Pancreas (tissue), 10 donors: ENCODE results near the gene LZTS2. TPM values are rescaled to one million over a fixed set of nuclear protein-coding genes. Genes with fewer than 3 reads are reported as not detected.

Experiments used
- ATAC-seq, 4 donors: fragments of 200-7000 bp; cut with Tn5 transposase; one replicate each; pipeline versions ENCODE4 v1.8.0 to v1.9.1; 2020; ENCODE audit warnings: mild to moderate bottlenecking in 4 of 4, moderate library complexity in 4 of 4
- DNase-seq, 6 donors: peaks; one replicate each; pipeline ENCODE4 v3.0.0-alpha.2; 2020
- FAIRE-seq: peaks from 2 replicates; lab custom pipeline; 2012; peaks lifted over from hg19 to GRCh38; lab: Jason Lieb, UNC
- H3K27ac ChIP-seq, 4 donors: fragments of 200-600 bp; sonication (generic); 1 replicate in 3 of 4; 2 replicates in 1 of 4; pipeline versions ENCODE4 v1.5.0 to v1.8.0; 2020
- H3K27me3 ChIP-seq, 4 donors: fragments of 200-600 bp; one replicate each; pipeline ENCODE4 v1.8.0; 2021
- H3K36me3 ChIP-seq, 3 donors: fragments of 200-600 bp; sonication (generic) in 1 of 3; one replicate each; pipeline versions ENCODE4 v1.5.0 to v1.8.0; 2020 to 2021
- H3K4me1 ChIP-seq, 3 donors: fragments of 200-600 bp; one replicate each; pipeline ENCODE4 v1.8.0; 2021
- H3K4me3 ChIP-seq, 4 donors: fragments of 200-600 bp; sonication (generic) in 2 of 4; one replicate each; pipeline versions ENCODE4 v1.5.0 to v1.8.0; 2020 to 2021
- H3K9me3 ChIP-seq, 4 donors: fragments of 200-600 bp; one replicate each; pipeline ENCODE4 v1.8.0; 2021
- CTCF ChIP-seq, 4 donors: fragments of 200-600 bp; sonication (generic) in 3 of 4; IDR thresholded peaks; one replicate each; pipeline versions ENCODE4 v1.5.0 to v1.8.0; 2021; ENCODE audit warnings: antibody characterized with exemption in 4 of 4
- WGBS, 2 donors: extraction: QIAGEN DNeasy Blood & Tissue Kit; methylation state at CpG; one replicate each; pipeline ENCODE4 v1.1.7; 2013; 5-methylcytosine and 5-hydroxymethylcytosine counted together
- intact Hi-C, 3 donors: fragments of 100-400 bp; cut with DNase I; formaldehyde crosslinking; loops; one replicate each; pipeline versions ENCODE4 v1.11.1 to v1.14.2; 2022
- polyA plus RNA-seq, 2 donors: library from polyadenylated mRNA; stranded (reverse); fragments of 200-250 nt; gene quantifications; one replicate each; pipeline ENCODE4 v1.2.3, GENCODE V29; 2013
- total RNA-seq, 6 donors: library from RNA; stranded (reverse); fragmentation: NEBNext Ultra II Directional in 4 of 6; extraction: Animal tissue kit (Norgen Biotek cat#: 25700) in 4 of 6; gene quantifications; one replicate each; pipeline versions ENCODE4 v1.2.1 to v1.2.4, GENCODE V29; 2021 to 2023
- donor health status: healthy with polysubstance abuse.
- donor health status: DM: no; HTN: no; CAD: no; lungs with moderate emphysema.
- donor health status: DM: no; HTN: no; CAD: no.
- donor health status: control.
- donor health status: control.
- donor health status: Bipolar disorder and iron deficiency.
- donor health status: DM: yes; HTN: yes; CAD: no.
- donor health status: DM: no; HTN: no; CAD: no.
- donor health status: DM: no; HTN: no; CAD: no.
- donor health status: DM: yes; HTN: yes; CAD: no.

The LZTS2 gene
- total and polyA plus RNA-seq, 8 donors: 10.5 to 52.2 (median 17.3) TPM

- Histone ChIP-seq H3K4me3 (no peak overlapping the region), H3K9me3 (no peaks in the 10 kb centered on the region), H3K36me3 (peaks cover 0 to 19% (median 6%) of the 10 kb centered on the region in 3 donors), H3K4me1 (peaks cover 0 to 9% (median 8%) of the 10 kb centered on the region in 3 donors), H3K27me3 (no peaks in the 10 kb centered on the region), H3K27ac (no peak overlapping the region)
- intact Hi-C loops: no loop called here
- DNase-seq: no peak
- no peak for ATAC-seq
- FAIRE-seq: no peak
- TF ChIP-seq CTCF (IDR thresholded peaks at IDR 0.05): no peak
- WGBS, 2 donors: 84 to 85% methylated on average over 5 of the region's 5 CpGs
Measured at GRCh38 chr10:100981178-100981772, 18.3 kb upstream of the LZTS2 start.

DNA sequence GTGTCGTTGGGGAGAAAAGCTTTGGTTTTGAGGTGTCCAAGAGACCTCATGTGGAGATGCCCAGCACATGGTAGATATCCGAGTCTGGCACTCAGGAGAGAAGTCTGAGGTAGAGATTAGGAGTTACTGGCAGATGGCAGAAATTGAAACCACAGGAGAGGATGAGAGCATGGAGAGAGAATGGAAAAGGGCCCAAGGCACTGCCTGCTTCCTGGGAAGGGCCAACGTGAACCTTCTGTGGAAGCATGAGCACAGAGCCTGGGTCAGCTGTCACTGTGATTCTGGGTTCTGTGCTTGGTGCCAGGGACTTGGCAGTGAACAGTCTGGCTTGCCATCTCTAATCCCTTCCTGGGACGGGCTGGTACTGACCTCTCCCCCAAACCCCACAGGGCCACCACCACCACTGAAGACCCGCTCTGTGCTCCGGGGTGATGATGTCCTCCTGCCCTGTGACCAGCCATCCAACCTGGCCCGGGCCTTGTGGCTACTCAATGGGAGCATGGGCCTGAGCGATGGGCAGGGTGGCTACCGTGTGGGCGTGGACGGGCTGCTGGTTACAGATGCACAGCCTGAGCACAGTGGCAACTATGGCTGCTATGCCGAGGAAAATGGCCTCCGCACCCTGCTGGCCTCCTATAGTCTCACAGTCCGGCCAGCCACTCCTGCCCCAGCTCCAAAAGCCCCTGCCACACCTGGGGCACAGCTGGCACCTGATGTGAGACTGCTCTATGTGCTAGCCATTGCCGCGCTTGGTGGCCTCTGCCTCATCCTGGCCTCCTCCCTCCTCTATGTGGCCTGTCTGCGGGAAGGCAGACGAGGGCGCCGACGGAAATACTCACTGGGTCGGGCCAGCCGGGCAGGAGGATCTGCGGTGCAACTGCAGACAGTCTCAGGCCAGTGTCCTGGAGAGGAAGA lies 16.4 kb upstream of the LZTS2 start:
- ATAC-seq (no peak), FAIRE-seq (no peak), DNase-seq (peak in 4 of 6 donors; percentile 10 to 75 (median 34))
- intact Hi-C loops: no loop called here
- TF ChIP-seq CTCF (IDR thresholded peaks at IDR 0.05): no peak
- Histone ChIP-seq H3K27me3 (no peaks in the 10 kb centered on the region), H3K4me3 (no peak overlapping the region), H3K36me3 (peaks cover 0 to 18% (median 6%) of the 10 kb centered on the region in 3 donors), H3K27ac (no peak overlapping the region), H3K4me1 (peaks cover 4 to 16% (median 13%) of the 10 kb centered on the region in 3 donors), H3K9me3 (no peaks in the 10 kb centered on the region)
- WGBS, 2 donors: 86 to 88% methylated on average over 24 of the region's 24 CpGs

DNA sequence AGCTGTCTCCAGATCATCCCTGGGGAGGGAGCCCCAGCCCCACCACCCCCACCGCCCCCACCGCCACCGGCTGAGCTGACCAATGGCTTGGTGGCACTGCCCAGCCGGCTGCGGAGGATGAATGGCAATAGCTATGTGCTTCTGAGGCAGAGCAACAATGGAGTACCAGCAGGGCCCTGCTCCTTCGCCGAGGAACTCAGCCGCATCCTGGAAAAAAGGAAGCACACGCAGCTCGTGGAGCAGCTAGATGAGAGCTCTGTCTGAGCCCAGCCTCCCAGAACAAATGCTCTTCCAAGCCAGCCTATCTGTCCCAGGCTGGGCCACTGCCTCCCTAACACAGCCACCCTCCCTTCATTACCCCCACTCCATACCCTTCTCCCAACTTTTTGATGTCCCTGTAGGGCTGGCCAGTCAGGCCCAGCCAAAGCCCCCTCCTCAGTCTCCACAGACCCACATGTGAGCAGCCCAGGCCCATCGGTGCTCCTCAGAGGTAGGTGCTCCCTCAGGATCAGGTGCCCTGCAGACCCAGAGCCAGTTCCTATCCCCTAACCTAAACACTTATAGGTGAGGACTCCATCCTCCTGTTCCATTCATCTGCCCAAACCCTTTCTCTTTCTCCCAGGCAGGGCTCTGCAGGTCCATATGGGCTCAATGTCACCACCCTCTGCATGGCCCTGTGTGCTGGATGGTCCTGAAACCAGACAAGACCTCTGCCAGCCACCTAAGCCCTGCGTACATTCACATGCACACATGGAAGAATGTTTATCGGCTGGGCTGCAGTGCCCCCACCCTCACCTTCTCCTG lies 15.5 kb upstream of the LZTS2 start:
- H3K36me3 ChIP-seq: peaks cover 0 to 9% (median 4%) of the 10 kb centered on the region in 3 donors
- intact Hi-C loops: no loop called here

GRCh38 chr10:100984672-100985177 lies 14.9 kb upstream of the LZTS2 start:
- TF ChIP-seq CTCF (IDR thresholded peaks at IDR 0.05): no peak
- no peaks in the 10 kb centered on the region for H3K9me3 ChIP-seq
- DNase-seq: peak in 2 of 6 donors; percentile 13 to 27
- no peaks in the 10 kb centered on the region for H3K27me3 ChIP-seq
- FAIRE-seq: no peak
- no peak overlapping the region for H3K4me3 ChIP-seq
- H3K27ac ChIP-seq: no peak overlapping the region
- intact Hi-C loops: no loop called here
- H3K4me1 ChIP-seq: peaks cover 7 to 27% (median 14%) of the 10 kb centered on the region in 3 donors
- ATAC-seq: no peak
- peaks cover 0 to 5% (median 3%) of the 10 kb centered on the region in 3 donors for H3K36me3 ChIP-seq
- WGBS, 2 donors: 71 to 76% methylated on average over 2 of the region's 2 CpGs

More for the DNA sequence above, 15.5 kb upstream of the LZTS2 start:
- no peak for ATAC-seq
- no peaks in the 10 kb centered on the region for H3K27me3 ChIP-seq
- no peak for FAIRE-seq
- H3K4me3 ChIP-seq: no peak overlapping the region
- H3K27ac ChIP-seq: no peak overlapping the region
- peaks cover 7 to 25% (median 14%) of the 10 kb centered on the region in 3 donors for H3K4me1 ChIP-seq
- peak in 4 of 6 donors; percentile 10 to 35 (median 22) for DNase-seq
- TF ChIP-seq CTCF (IDR thresholded peaks at IDR 0.05): no peak
- 72 to 81% methylated on average over 10 to 13 of the region's 13 CpGs for WGBS, 2 donors
- no peaks in the 10 kb centered on the region for H3K9me3 ChIP-seq
